ENCODE measurements around the gene SPARCL1. TPM values are rescaled to one million over a fixed set of nuclear protein-coding genes. Genes with fewer than 3 reads are reported as not detected.

Gene SPARCL1
- polyA plus RNA-seq, 1 of the 3 experiments (the other 2 are of a cell fraction) = not detected

- TF ChIP-seq CTCF (IDR thresholded peaks at IDR 0.05) = no peak
- TF ChIP-seq NFIC (IDR thresholded peaks at IDR 0.05; ENCODE audit: borderline replicate concordance) = no peak
- TF ChIP-seq JUND (IDR thresholded peaks at IDR 0.05) = no peak
- no peak for TF ChIP-seq SMC3 (IDR thresholded peaks at IDR 0.05; ENCODE audit: low read depth, low read length)
- no peak for TF ChIP-seq RXRA (IDR thresholded peaks at IDR 0.05; ENCODE audit: borderline replicate concordance, low read depth)
Observed at GRCh38 chr4:87575983-87576382, 46.8 kb upstream of the SPARCL1 start (continued).

DNA sequence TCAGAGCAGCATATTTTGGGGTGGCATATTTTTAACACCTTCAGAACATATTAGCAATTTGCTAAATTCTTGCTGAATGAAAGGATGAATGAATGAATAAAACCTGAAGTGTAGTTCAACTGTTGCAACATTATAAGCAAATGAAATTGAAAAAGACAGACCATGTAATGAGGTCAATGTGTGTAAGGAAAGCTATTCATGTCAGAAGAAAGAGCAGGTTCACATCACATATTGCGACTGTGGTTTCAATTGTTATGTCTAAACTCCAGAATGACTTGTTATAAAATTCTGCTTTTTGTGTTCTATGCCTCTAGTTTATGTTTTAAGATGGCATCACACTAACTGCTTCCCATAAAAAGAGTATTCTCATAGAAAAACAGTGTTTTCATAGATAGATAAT is 46.2 kb upstream of the SPARCL1 start:
- POLR2A ChIA-PET = no interaction called here
- peaks cover 0 to 11% of the 10 kb centered on the region in 2 experiments; a peak in 2 of 4 replicates for H3K4me1 ChIP-seq (ENCODE audit: control insufficient read depth in 1 of 2, insufficient read depth in 2 of 2, low read depth in 1 of 2, low read length in 1 of 2)
- no peak overlapping the region for H3K4me3 ChIP-seq (ENCODE audit: low read depth in 2 of 2, low read length in 1 of 2)
- no peak overlapping the region for H3K27ac ChIP-seq (ENCODE audit: low read depth in 2 of 2, low read length in 1 of 2)
- no peak overlapping the region for H3K9ac ChIP-seq
- no peak overlapping the region for H3K4me2 ChIP-seq
- no peaks in the 10 kb centered on the region for H3K9me3 ChIP-seq
- DNase-seq = no peak
- H4K20me1 ChIP-seq (ENCODE audit: insufficient read depth) = no peaks in the 10 kb centered on the region
- no peaks in the 10 kb centered on the region for H3K79me2 ChIP-seq (ENCODE audit: insufficient read depth)
- 95% methylated on average over 1 of the region's 1 CpG for WGBS (ENCODE audit: low lambda C conversion rate)
- no peaks in the 10 kb centered on the region for H3F3A ChIP-seq (replicated peaks; ENCODE audit: insufficient read depth)
- no peaks in the 10 kb centered on the region for H3K27me3 ChIP-seq (ENCODE audit: insufficient read depth)
- H2AFZ ChIP-seq (ENCODE audit: low read depth) = no peak overlapping the region
- TF ChIP-seq CHD2 (IDR thresholded peaks at IDR 0.05; ENCODE audit: low read length, partially characterized antibody) = no peak
- TF ChIP-seq USF1 (IDR thresholded peaks at IDR 0.05; ENCODE audit: borderline replicate concordance, low read depth) = no peak
- no peak for TF ChIP-seq SIN3A (IDR thresholded peaks at IDR 0.05; ENCODE audit: borderline replicate concordance, low read depth, low read length)
- CTCF ChIA-PET = no interaction called here
- no peaks in the 10 kb centered on the region for H3K36me3 ChIP-seq (replicated peaks in 1 of 2; ENCODE audit: control insufficient read depth in 1 of 2, insufficient read depth in 2 of 2, low read length in 1 of 2)
- H3K9me2 ChIP-seq = no peaks in the 10 kb centered on the region

- no peaks in the 10 kb centered on the region for H3K79me2 ChIP-seq (ENCODE audit: insufficient read depth)
- H4K20me1 ChIP-seq (ENCODE audit: insufficient read depth) = no peaks in the 10 kb centered on the region
- H3K27ac ChIP-seq (ENCODE audit: low read depth in 2 of 2, low read length in 1 of 2) = no peak overlapping the region
- H3K36me3 ChIP-seq (replicated peaks in 1 of 2; ENCODE audit: control insufficient read depth in 1 of 2, insufficient read depth in 2 of 2, low read length in 1 of 2) = no peaks in the 10 kb centered on the region
- H3K4me2 ChIP-seq = no peak overlapping the region
- H3K9me2 ChIP-seq = no peaks in the 10 kb centered on the region
- no peaks in the 10 kb centered on the region for H3K27me3 ChIP-seq (ENCODE audit: insufficient read depth)
- H3K4me1 ChIP-seq (ENCODE audit: control insufficient read depth in 1 of 2, insufficient read depth in 2 of 2, low read depth in 1 of 2, low read length in 1 of 2) = peaks cover 0 to 8% of the 10 kb centered on the region in 2 experiments; a peak in 2 of 4 replicates
- no peak overlapping the region for H2AFZ ChIP-seq (ENCODE audit: low read depth)
- TF ChIP-seq TCF12 (IDR thresholded peaks at IDR 0.05) (no peak), FOXJ3 (CRISPR knock-in tag; IDR thresholded peaks at IDR 0.05) (no peak), PBX3 (IDR thresholded peaks at IDR 0.05) (no peak), RXRA (IDR thresholded peaks at IDR 0.05; ENCODE audit: borderline replicate concordance, low read depth) (no peak), USF1 (IDR thresholded peaks at IDR 0.05; ENCODE audit: borderline replicate concordance, low read depth) (no peak), RAD21 (IDR thresholded peaks at IDR 0.05; ENCODE audit: low read length) (no peak), RFX5 (IDR thresholded peaks at IDR 0.05; ENCODE audit: low read length) (no peak), EP300 (IDR thresholded peaks at IDR 0.05; ENCODE audit: borderline replicate concordance in 1 of 2, low read depth in 1 of 2, low read length in 1 of 2) (no peak), ZBTB33 (IDR thresholded peaks at IDR 0.05; ENCODE audit: borderline replicate concordance, low read depth) (no peak), JUND (IDR thresholded peaks at IDR 0.05) (no peak), ELF1 (IDR thresholded peaks at IDR 0.05) (no peak), MEF2A (IDR thresholded peaks at IDR 0.05; ENCODE audit: borderline replicate concordance, low read depth) (no peak), NFIC (IDR thresholded peaks at IDR 0.05; ENCODE audit: borderline replicate concordance) (no peak), FOXM1 (IDR thresholded peaks at IDR 0.05; ENCODE audit: low read depth) (no peak), NRF1 (IDR thresholded peaks at IDR 0.05; ENCODE audit: low read depth, low read length) (no peak)
- WGBS (ENCODE audit: low lambda C conversion rate) = 74% methylated on average over 3 of the region's 3 CpGs
- ChIA-PET POLR2A (no interaction called here), CTCF (no interaction called here)
- H3K9me3 ChIP-seq = no peaks in the 10 kb centered on the region
- H3K4me3 ChIP-seq (ENCODE audit: low read depth in 2 of 2, low read length in 1 of 2) = no peak overlapping the region
- DNase-seq = no peak
- no peak overlapping the region for H3K9ac ChIP-seq
- H3F3A ChIP-seq (replicated peaks; ENCODE audit: insufficient read depth) = no peaks in the 10 kb centered on the region
Observed at GRCh38 chr4:87574996-87575395, 45.8 kb upstream of the SPARCL1 start.
